Measurements from ENCODE around the gene MXRA7.

GRCh38 chr17:76685366-76685765 lies 25.4 kb downstream of the MXRA7 start:
- no peak for TF ChIP-seq EP300 (IDR thresholded peaks at IDR 0.05)
- no peak for TF ChIP-seq CTCF (IDR thresholded peaks at IDR 0.05)
